GM08714 (cell line): Measurements from ENCODE around the gene OR10A3.

Source experiments
- H3K4me3 ChIP-seq: fragments of 200-500 bp; sonication (Bioruptor generic); 2 replicates; pipeline ENCODE4 v1.5.1; 2014; ENCODE audit warnings: mild to moderate bottlenecking, low read length, inconsistent platforms
- ZNF274 ChIP-seq: IDR thresholded peaks from 2 replicates; pipeline ENCODE4 v1.6.1; 2012; ENCODE audit warnings: mild to moderate bottlenecking, low read depth, low read length

OR10A3 gene

DNA sequence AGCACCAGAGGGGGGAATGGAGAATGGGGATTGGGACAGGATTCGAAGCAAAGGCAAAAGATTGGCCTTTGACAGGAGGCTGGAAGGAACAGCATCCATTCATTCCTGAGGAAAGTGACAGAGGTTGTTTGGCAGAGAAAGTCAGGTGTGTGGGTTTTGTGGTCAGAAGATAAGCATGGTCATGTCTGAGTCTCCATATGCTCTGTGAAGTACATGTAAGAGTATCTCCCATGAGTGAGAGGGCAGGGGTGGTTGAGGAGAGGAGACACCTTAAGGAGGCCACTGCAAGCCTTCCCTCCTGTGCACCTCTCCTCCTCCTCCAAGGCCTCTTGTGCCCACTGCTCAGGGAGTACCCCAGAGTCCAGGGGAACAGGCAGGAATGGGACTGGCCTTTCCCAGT is 25.6 kb upstream of the OR10A3 start:
- H3K4me3 ChIP-seq, result no peak overlapping the region
- no peak for TF ChIP-seq ZNF274

- TF ChIP-seq ZNF274, result no peak
- no peak within 1 kb of the TSS for H3K4me3 ChIP-seq
Observed at GRCh38 chr11:7965386-7965785, 23.9 kb upstream of the OR10A3 start, which contains the start of gene NLRP10. Gene NLRP10 (minus strand): TSS chr11:7965447. CDS start chr11:7963495, 1,952 bp downstream.

DNA sequence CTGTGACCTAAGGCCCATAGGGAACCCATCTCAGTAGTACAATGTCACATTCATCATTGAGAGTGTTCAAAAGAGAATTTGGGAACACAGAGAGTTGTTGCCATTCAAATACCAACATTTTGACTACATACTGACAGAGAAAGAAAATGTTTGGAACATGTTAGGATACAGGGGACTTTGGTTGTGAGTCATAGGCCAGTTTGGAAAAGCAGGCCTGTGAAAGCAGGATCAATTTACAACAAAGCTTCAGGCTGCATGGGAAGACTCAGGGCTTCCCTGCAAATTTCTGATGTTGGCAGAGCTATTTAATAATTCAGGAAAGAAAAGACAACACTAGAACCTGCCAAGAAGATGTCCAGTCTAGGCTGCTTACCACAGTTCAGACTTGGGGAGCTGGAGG is 23.4 kb upstream of the OR10A3 start:
- no peak for TF ChIP-seq ZNF274
- H3K4me3 ChIP-seq, result no peak overlapping the region

DNA sequence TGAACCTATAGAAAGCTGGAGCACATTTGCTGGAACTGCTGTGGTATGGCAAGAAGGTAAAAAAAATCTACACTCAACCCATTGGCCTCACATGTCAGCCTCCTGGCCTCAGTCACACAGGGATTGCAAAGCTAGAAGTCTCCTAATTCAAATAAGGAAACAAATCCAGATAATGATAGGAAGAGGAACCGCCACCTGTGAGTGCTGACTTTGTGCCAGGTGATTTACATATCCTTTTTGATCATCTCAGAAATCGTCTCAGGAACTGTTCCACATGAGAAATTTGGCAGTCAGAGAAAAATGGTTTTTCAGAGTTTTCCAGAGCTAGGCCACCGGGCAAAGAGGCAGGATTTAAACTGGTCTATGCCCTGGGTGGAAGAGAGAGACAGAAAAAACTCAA is 22.8 kb upstream of the OR10A3 start:
- TF ChIP-seq ZNF274, result no peak
- H3K4me3 ChIP-seq, result no peak overlapping the region

DNA sequence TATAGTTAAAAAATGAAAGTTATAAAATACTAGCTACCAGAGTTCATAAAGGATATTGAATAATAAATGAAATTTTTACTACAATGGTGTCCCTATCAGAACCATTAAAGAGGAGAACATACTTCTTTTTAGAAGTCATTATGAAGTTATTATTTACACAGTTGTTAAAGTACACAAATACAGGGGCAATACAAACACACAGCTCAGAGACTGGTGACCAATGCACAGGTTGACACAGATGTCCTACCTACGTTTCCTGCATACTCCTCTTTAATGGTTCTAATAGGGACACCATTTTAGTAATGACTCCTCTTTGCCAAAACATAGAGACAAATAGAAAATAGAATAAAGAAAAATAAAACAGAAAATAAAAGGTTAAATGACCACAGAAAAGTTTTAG is 13.7 kb upstream of the OR10A3 start:
- TF ChIP-seq ZNF274, result no peak
- H3K4me3 ChIP-seq, result no peak overlapping the region

- TF ChIP-seq ZNF274, result no peak
Observed at GRCh38 chr11:7949934-7950333, 8.4 kb upstream of the OR10A3 start.

GRCh38 chr11:7944123-7944522 is 2.6 kb upstream of the OR10A3 start:
- no peak for TF ChIP-seq ZNF274
- no peak overlapping the region for H3K4me3 ChIP-seq

More at GRCh38 chr11:7949934-7950333, 8.4 kb upstream of the OR10A3 start:
- no peak overlapping the region for H3K4me3 ChIP-seq

- TF ChIP-seq ZNF274, result no peak
- H3K4me3 ChIP-seq, result no peak overlapping the region
Observed at GRCh38 chr11:7941146-7941545, 362 bp downstream of the OR10A3 start.

DNA sequence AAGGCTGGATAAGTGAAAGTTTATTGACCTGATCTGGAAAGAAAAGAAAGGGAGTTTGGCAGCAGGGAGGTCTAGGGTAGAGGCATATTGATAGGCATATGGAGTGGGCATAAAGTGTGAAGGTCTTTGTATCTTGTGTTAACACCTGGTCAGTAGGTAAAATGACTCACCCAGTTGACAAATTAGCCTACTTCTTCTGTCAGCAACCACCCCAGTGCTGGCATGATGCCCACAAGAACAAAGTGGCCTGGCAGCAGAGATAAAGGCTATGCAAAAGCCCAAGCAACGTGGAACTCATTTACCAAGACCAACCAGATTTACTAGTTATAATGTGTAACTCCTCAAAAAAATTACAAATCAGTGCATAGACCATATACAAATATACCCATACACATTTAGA is 4.9 kb downstream of the OR10A3 start:
- no peak overlapping the region for H3K4me3 ChIP-seq
- no peak for TF ChIP-seq ZNF274

GRCh38 chr11:7931168-7931567 is 10.3 kb downstream of the OR10A3 start, which contains the start of gene OR10A6:
Gene OR10A6 (minus strand): TSS chr11:7931268. CDS start chr11:7928662, 2,606 bp downstream.
- no peak within 1 kb of the TSS for H3K4me3 ChIP-seq
- no peak for TF ChIP-seq ZNF274

DNA sequence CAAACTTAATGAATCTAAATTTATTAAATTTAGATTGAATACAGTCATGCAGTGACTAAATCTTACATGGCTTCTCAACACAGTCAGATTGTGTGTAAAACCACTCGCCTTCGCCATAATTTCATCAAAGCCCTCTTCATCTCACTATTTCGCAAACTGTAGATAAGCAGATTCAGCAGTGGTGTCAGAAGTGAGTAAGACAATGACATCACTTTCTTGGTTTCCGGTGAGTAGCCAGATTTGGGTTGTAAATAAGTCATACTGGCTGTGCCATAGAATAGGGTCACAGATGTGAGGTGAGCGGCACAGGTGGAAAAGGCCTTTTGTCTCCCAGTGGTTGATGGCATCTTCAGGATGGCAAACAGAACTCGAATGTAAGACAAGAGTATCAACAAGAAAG is 13.9 kb downstream of the OR10A3 start:
- no peak for TF ChIP-seq ZNF274
- no peak overlapping the region for H3K4me3 ChIP-seq

DNA sequence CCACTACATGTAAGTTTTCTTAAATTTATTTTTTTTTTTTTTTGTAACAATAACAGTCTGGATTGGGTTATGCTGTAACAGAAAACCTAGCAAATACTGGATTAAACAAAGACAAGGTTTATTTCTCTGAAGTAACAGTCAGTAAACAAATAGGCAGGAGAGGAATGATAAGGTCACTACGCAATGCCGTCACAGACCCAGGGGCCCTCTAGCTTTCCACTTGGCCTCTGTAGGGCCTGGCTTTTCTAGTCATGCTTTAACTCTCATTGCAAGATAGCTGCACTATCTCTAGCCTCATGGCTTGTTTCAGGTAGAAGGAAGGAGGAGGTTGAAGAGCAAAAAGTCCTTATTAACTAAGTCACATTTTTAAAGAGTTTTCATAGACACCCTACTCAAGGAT is 17.0 kb downstream of the OR10A3 start:
- no peak overlapping the region for H3K4me3 ChIP-seq
- no peak for TF ChIP-seq ZNF274

- no peak for TF ChIP-seq ZNF274
- H3K4me3 ChIP-seq, result no peak overlapping the region
Observed at GRCh38 chr11:7918141-7918540, 23.4 kb downstream of the OR10A3 start.

GRCh38 chr11:7911011-7911410 is 30.5 kb downstream of the OR10A3 start:
- H3K4me3 ChIP-seq, result no peak overlapping the region
- no peak for TF ChIP-seq ZNF274

DNA sequence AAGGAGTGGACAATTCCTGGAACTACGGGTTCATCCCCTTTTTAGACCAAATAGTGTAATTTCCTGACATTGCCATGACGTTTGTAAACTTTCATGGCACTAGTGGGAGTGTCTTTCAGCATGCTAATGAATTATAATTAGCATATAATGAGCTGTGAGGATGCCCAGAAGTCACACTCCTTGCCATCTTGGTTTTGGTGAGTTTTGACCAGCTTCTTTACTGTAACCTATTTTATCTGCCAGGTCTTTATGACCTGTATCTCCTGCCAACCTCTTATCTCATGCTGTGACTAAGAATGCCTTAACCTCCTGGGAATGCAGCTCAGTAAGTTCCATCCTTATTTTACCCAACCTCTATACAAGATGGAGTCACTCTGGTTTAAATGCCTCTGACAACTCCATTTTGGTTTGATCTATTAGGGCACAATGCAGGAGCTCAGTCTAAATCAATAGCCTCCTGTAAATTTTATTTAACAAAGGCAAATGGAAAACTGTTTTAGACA is 31.2 kb downstream of the OR10A3 start:
- no peak overlapping the region for H3K4me3 ChIP-seq
- no peak for TF ChIP-seq ZNF274
